MM.1S (cell line): ENCODE measurements around the gene UBL3.

ENCODE experiments used
- DNase-seq: peaks from one replicate; pipeline ENCODE4 v3.0.0-alpha.2; 2015
- H2AFZ ChIP-seq: fragments of 300-600 bp; sonication (generic); 2 replicates; pipeline ENCODE4 v1.6.0; 2016; ENCODE audit warnings: antibody characterized with exemption, low read length
- H3F3A ChIP-seq: fragments of 300-600 bp; sonication (generic); 2 replicates; pipeline ENCODE4 v1.6.1; 2016; ENCODE audit warnings: mild to moderate bottlenecking, antibody characterized with exemption, low read length, moderate library complexity, mixed read lengths; ENCODE audit not compliant: insufficient read depth
- H3K27ac ChIP-seq: fragments of 300-600 bp; sonication (generic); 2 replicates; pipeline ENCODE4 v1.5.1; 2016; ENCODE audit warnings: mild to moderate bottlenecking, low read length
- H3K27me3 ChIP-seq: fragments of 300-600 bp; sonication (generic); replicated peaks from 2 replicates; pipeline ENCODE4 v1.6.0; 2016; ENCODE audit warnings: low read length; ENCODE audit not compliant: insufficient read depth
- H3K36me3 ChIP-seq: fragments of 300-600 bp; sonication (generic); replicated peaks from 2 replicates; pipeline ENCODE4 v1.6.1; 2016; ENCODE audit warnings: mild to moderate bottlenecking, low read length, mixed read lengths; ENCODE audit not compliant: insufficient read depth
- H3K4me1 ChIP-seq: fragments of 300-600 bp; sonication (generic); 2 replicates; pipeline ENCODE4 v1.6.1; 2016; ENCODE audit warnings: low read length, mixed read lengths
- H3K4me2 ChIP-seq: fragments of 300-600 bp; sonication (generic); 2 replicates; pipeline ENCODE4 v1.6.0; 2016; ENCODE audit warnings: low read depth, low read length
- H3K4me3 ChIP-seq: fragments of 300-600 bp; sonication (generic); 2 replicates; pipeline ENCODE4 v1.5.1; 2016; ENCODE audit warnings: low read length, mixed read lengths
- H3K79me2 ChIP-seq: fragments of 300-600 bp; sonication (generic); 2 replicates; pipeline ENCODE4 v1.6.1; 2016; ENCODE audit warnings: mixed run types, low read length, mixed read lengths
- H3K9ac ChIP-seq: fragments of 300-600 bp; sonication (generic); 2 replicates; pipeline ENCODE4 v1.6.1; 2016; ENCODE audit warnings: low read length, mixed read lengths
- H3K9me2 ChIP-seq: fragments of 300-600 bp; sonication (generic); replicated peaks from 2 replicates; pipeline ENCODE4 v1.6.1; 2016; ENCODE audit warnings: mild to moderate bottlenecking, low read length, mixed read lengths; ENCODE audit not compliant: insufficient read depth
- H3K9me3 ChIP-seq: fragments of 300-600 bp; sonication (generic); replicated peaks from 2 replicates; pipeline ENCODE4 v1.6.1; 2016; ENCODE audit warnings: mild to moderate bottlenecking, low read length, mixed read lengths; ENCODE audit not compliant: insufficient read depth
- H4K20me1 ChIP-seq: fragments of 300-600 bp; sonication (generic); 2 replicates; pipeline ENCODE4 v1.6.1; 2016; ENCODE audit warnings: mild to moderate bottlenecking, low read length, moderate library complexity, mixed read lengths; ENCODE audit not compliant: insufficient read depth
- EZH2 ChIP-seq: fragments of 300-600 bp; sonication (generic); optimal IDR thresholded peaks from 2 replicates; pipeline ENCODE3; 2017; ENCODE audit warnings: low read depth, mild to moderate bottlenecking, antibody characterized with exemption, low read length, mixed read lengths
- EZH2phosphoT487 ChIP-seq: fragments of 300-600 bp; sonication (generic); IDR thresholded peaks from 2 replicates; pipeline ENCODE4 v1.6.1; 2018; ENCODE audit warnings: antibody characterized with exemption, low read length
- TF ChIP-seq, protein P1 (sequence below): fragments of 300-600 bp; sonication (generic); IDR thresholded peaks from 2 replicates; pipeline ENCODE4 v1.5.1; 2016; ENCODE audit warnings: antibody characterized with exemption, low read length, mixed read lengths

The UBL3 gene

DNA sequence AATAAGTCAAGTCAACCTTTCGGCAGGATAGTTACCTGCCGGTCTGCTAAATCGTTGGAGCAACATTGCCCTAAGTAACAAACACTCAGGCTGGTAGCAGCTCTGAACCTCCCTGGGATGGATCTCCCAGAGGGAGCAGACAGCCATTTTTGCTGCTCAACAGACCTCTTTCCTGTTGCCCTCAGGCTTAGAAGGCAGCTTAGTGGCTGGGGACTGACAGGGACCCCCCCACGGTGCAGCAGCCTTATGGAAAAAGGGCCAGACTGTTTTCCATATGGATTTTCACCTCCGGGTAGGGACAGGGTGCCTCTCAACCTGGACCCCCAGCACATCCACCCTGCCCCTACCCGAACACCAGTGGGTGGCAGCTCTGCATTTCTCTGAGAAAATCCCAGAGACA is 49.7 kb downstream of the UBL3 start:
- H3K9ac ChIP-seq: no peak overlapping the region
- H3K4me2 ChIP-seq: no peak overlapping the region
- no peak overlapping the region for H3K4me3 ChIP-seq
- H3F3A ChIP-seq: no peaks in the 10 kb centered on the region
- H3K9me2 ChIP-seq: no peaks in the 10 kb centered on the region
- H3K27ac ChIP-seq: no peak overlapping the region
- H3K4me1 ChIP-seq: no peaks in the 10 kb centered on the region
- H3K36me3 ChIP-seq: no peaks in the 10 kb centered on the region
- H3K27me3 ChIP-seq: no peaks in the 10 kb centered on the region
- H4K20me1 ChIP-seq: no peaks in the 10 kb centered on the region
- TF ChIP-seq EZH2phosphoT487 (no peak), EZH2 (no peak)
- TF ChIP-seq, protein P1, sequence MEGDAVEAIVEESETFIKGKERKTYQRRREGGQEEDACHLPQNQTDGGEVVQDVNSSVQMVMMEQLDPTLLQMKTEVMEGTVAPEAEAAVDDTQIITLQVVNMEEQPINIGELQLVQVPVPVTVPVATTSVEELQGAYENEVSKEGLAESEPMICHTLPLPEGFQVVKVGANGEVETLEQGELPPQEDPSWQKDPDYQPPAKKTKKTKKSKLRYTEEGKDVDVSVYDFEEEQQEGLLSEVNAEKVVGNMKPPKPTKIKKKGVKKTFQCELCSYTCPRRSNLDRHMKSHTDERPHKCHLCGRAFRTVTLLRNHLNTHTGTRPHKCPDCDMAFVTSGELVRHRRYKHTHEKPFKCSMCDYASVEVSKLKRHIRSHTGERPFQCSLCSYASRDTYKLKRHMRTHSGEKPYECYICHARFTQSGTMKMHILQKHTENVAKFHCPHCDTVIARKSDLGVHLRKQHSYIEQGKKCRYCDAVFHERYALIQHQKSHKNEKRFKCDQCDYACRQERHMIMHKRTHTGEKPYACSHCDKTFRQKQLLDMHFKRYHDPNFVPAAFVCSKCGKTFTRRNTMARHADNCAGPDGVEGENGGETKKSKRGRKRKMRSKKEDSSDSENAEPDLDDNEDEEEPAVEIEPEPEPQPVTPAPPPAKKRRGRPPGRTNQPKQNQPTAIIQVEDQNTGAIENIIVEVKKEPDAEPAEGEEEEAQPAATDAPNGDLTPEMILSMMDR: no peak
- H3K9me3 ChIP-seq: no peaks in the 10 kb centered on the region
- no peak for DNase-seq
- H3K79me2 ChIP-seq: no peaks in the 10 kb centered on the region
- no peak overlapping the region for H2AFZ ChIP-seq

GRCh38 chr13:29799041-29799440 is 51.4 kb downstream of the UBL3 start:
- no peak overlapping the region for H3K27ac ChIP-seq
- no peak for DNase-seq
- no peak overlapping the region for H3K9ac ChIP-seq
- H2AFZ ChIP-seq: no peak overlapping the region
- H3K9me3 ChIP-seq: no peaks in the 10 kb centered on the region
- no peaks in the 10 kb centered on the region for H3K79me2 ChIP-seq
- no peaks in the 10 kb centered on the region for H3K9me2 ChIP-seq
- H3K4me2 ChIP-seq: no peak overlapping the region
- no peak overlapping the region for H3K4me3 ChIP-seq
- no peaks in the 10 kb centered on the region for H4K20me1 ChIP-seq
- TF ChIP-seq, protein P1: no peak
- no peak for TF ChIP-seq EZH2phosphoT487
- no peak for TF ChIP-seq EZH2
- no peaks in the 10 kb centered on the region for H3F3A ChIP-seq
- no peaks in the 10 kb centered on the region for H3K4me1 ChIP-seq
- no peaks in the 10 kb centered on the region for H3K36me3 ChIP-seq
- no peaks in the 10 kb centered on the region for H3K27me3 ChIP-seq

DNA sequence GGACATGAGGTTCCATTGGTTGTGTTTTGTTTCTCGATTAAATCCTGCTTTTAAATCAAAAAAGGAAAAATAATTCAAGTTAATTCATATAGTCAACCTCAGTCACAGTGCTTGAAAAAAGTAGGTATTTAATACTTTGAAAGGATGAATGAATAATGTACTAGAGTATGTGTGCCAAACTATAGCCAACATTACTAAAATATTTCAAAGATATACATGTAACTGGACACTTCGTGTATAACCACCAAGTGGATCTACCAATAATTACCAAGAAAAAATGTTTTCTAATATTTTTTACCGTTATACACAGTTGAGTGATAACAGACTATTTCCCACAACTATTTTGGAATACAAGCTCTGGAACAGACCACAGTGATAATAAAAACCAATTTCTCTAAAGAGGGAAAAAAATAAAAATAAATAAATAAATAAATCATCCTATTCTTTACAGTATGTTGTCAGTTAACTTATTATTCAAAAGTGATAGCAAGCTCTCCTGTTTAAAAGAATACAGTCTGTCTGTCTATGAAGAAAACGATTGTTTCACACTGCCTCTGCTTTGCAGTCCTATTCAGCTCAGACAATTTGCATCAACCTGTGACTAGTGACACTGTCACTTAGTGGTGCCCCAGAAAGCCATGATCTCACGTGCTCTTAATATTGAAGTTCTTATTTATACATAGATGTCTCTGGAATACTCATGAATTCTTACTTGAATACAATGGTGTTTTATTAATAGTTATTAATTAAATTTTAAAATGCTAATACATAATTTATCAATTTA is 58.2 kb downstream of the UBL3 start:
- TF ChIP-seq EZH2 (no peak), EZH2phosphoT487 (no peak)
- TF ChIP-seq, protein P1: no peak
- Histone ChIP-seq H3K27ac (no peak overlapping the region), H2AFZ (no peak overlapping the region), H3K9me3 (no peaks in the 10 kb centered on the region), H3K27me3 (no peaks in the 10 kb centered on the region), H3F3A (no peaks in the 10 kb centered on the region), H3K36me3 (no peaks in the 10 kb centered on the region), H4K20me1 (no peaks in the 10 kb centered on the region), H3K4me2 (no peak overlapping the region), H3K4me3 (no peak overlapping the region), H3K4me1 (no peaks in the 10 kb centered on the region), H3K9ac (no peak overlapping the region), H3K9me2 (no peaks in the 10 kb centered on the region), H3K79me2 (no peaks in the 10 kb centered on the region)
- DNase-seq: no peak
